Breast epithelium (tissue), 3 donors: ENCODE measurements around the gene RRH.

Experiments
- CTCF ChIP-seq, 3 donors: fragments of 450-650 bp; IDR thresholded peaks; one replicate each; pipeline ENCODE4 v1.5.1; 2016 to 2017; ENCODE audit warnings: antibody characterized with exemption in 3 of 3, mild to moderate bottlenecking in 3 of 3, moderate library complexity in 3 of 3
- POLR2AphosphoS5 ChIP-seq, 3 donors: sonication (generic); formaldehyde crosslinking; IDR thresholded peaks; one replicate each; pipeline ENCODE4 v1.6.1; 2017; ENCODE audit warnings: antibody characterized with exemption in 3 of 3

GRCh38 chr4:109875106-109875505, 47.3 kb downstream of the RRH start:
- TF ChIP-seq CTCF (IDR thresholded peaks at IDR 0.05) (no peak), POLR2AphosphoS5 (IDR thresholded peaks at IDR 0.05) (no peak)
